Stimulated activated CD4-positive, alpha-beta T cell treated with anti-CD3 and anti-CD28 coated beads, Interleukin-4, amount 100 ng/mL, for 24 hours (primary cell): ENCODE measurements around the gene EPHX1.
"Not testable (repeated sequence)": the region's sequence is repeated elsewhere in the genome, so short reads cannot be mapped to it uniquely, and the experiment has no call there.

Source experiments
- DNase-seq: peaks from one replicate; pipeline ENCODE4 v3.0.0-alpha.2; 2020

The EPHX1 gene

DNA sequence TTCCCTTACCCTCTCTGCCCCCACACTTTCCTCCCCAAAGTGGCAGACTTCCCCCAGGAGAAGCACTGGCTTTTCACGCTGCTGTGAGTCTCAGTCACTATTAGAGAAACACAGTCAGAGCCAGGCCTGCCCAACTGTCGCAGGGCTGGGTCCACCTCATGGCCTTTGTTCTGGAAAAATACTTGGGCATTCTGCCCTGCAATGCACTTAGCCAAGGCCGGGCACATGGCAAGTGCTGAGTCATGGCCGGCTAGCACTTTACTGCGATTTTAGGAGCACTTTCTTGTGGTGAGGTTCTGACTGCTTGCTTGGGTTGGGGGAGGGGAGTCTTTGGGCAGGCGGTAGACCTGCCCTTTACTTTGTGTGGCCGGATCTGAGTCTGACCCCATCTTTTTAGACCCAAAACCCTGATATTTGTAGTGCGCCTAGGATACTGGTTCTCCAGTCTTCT lies 7.7 kb downstream of the EPHX1 start:
- no peak for DNase-seq

DNA sequence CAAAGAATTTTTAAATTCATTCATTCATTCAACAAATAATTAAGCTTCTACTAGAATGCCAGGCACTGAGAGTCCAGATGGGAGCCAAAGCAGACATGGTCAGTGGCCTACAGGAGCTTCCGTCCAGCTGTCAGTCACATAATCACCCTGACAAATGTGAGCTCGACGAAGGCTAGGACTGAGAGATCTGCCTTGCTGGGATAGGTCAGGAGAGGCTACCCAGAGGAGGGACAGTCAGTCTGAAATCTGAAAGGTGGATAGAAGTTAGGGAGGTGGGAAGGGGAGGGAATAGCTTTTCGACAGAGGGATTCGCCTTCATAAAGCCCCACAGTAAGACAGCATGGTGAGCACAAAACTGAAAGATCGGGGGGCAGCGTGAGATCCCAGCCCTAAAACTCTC lies 8.3 kb downstream of the EPHX1 start:
- no peak for DNase-seq

DNA sequence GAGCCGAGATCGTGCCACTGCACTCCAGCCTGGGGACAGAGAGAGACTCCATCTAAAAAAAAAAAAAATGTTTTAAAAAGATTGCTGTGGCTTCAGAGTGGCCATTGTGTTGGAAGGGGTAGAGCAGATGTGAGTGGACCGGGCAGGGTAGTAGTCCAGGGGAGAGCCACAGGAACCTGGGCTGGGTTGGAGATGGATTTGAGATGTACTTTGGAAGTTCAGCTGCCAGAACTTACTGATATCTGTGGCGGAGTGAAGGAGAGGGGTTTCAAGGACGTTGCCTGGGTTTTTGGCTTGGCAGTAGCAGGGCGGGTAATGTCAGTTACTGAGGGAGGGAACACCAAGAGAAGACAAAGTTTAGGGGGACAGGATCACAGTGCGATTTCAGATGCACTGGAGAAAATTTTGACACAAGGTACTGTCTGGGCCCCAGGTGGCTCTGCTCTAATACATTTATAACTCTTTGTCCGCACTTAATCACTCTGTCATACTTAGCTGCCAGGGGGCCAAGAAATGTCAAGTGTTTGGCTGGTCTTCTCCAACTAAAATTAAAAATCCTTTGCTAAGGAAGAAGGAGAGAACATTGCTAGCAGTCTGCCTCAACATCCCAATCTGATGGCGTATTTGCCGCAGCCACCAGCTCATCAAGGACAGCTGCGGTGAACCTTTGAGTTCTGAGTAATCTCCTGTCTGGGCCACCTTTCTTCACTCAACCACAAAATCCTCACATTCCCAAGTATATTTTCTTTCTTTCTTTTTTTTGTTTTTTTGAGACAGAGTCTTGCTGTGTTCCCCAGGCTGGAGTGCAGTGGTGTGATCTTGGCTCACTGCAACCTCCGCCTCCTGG lies 9.6 kb downstream of the EPHX1 start:
- no peak for DNase-seq

DNA sequence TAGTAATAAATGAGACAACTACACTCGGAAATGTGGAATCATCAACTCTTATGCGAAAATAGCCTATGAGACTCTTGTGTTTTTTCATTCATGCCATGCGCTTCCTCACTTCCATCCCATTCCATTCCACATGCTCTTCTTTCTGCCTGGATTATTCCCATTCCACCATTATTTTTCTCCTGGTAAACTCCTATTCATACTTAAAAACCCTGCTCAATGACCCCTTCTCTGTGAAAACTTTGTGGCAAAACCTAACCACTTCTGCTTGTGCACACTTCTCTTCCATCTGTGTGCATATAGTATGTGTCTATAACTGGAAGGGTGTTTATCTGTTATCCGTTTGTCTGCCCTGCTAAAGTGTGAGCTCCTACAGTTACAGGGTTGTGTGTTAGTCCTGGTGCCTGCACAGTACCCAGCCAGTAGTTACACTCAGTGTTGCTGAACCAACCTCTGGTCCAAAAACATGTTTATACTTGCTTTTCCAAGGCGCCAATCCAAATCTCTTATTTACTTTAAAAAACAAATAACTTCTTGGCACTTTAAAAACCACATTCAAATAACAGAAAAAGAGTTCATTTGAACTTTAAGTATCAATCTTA lies 10.7 kb downstream of the EPHX1 start:
- DNase-seq = no peak

DNA sequence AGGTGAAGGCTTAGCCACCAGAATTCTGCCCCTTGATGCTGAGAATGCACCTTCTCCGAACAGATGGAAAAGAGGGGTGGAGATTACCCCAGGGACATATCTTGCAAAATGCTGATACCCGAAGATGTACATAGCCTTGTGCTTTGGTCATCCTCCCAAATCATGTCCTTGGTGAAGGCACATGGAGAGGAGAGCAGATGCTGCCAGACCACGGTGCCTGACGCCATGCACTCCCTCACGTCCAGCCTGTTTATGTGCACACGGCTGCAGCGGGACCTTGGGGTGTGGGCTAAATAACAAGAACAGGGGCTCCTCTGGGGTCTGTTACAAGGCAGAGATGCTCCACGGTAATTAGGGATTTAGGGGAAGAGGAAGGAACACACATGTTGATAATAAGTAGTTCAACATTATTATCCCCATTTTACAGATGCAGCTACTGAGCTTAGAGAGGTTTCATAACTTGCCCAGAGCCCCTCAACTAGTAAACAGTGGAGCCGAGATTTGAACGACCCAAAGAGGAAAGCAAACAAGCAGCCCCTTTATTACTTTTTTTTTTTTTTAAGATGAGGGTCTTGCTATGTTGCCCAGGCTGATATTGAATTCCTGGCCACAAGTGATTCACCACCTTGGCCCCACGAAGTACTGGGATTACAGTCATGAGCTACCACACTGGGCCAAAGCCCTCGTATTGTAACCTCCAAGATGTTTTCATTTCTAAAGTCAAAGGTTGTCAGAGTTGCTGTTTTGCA lies 12.9 kb downstream of the EPHX1 start:
- no peak for DNase-seq

DNA sequence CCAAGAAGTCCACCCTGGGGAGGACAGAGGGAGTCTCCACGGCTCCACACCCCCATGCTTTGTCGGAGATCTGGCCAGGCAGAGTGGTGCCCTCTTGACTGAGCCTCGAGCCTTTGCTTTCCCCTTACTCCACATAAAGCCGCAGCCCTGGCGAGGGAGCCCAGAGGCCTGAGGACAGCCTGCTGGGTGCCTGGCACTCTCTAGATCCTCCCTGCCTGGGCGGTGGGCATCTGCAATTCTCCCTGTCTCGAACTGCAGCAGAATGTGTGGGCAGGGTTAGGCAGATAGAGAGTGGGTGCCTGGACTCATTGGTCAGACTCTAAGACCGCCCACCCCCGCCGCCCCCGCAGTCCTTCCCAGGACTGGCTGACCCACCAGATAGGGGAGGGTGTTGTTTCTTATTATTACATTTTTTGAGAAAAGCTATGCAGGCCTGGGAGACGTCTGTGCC lies 13.9 kb downstream of the EPHX1 start:
- no peak for DNase-seq

DNA sequence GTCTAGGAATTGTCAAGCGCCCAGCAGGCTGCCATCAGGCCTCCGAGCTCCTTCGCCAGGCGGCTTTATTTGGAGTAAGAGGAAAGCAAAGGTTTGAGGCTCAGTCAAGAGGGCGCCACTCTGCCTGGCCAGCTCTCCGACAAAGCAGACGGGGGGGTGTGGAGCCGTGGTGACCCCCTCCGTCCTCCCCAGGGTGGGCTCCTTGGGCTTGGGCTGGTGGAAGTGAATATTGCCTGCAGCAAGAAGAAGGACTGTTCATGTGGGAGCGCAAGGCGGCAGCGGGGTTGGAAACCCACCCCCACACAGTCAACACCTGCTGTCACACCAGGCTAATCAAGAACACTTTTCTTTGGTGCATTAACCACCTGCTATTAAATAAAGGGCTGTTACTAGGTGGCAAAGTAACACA lies 14.6 kb downstream of the EPHX1 start:
- DNase-seq = no peak

DNA sequence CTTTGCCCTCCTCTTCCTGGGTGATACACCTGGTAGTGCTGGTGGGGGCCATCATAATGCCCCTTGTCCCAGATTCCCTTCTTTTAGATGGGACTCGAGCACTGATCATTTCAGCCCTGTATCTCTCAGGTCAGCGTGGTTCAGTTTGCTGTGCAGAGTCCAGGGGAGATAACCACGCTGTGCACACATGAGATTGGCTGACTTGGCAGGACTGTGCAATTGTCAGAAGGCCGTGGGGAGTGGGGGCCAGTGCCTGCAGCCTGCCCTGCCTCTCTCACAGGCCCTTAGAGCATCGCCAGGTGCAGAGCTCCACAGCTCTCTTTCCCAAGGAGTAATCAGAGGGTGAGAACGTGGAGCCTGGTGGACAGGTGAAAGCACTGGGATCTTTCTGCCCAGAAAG lies 15.2 kb downstream of the EPHX1 start:
- DNase-seq = no peak

DNA sequence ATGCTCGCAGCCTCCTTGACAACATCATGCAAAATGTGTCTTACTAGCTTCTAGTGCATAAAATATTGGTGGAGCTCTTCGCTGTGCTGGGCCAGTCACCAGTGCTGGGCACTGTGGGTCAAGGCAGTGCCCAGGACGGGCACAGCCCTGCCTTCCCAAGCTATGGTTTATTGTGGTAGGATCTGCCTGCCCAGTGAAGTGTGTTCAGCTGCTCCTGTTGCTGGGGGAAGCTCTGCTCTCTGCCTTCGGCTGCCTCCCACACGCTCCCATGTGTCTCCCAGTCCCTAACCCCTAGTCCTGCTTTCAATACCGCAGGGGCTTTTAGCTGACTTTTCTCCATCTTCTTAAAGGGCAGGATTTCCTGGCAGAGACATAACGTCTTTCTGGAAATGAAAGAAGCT lies 15.7 kb downstream of the EPHX1 start:
- no peak for DNase-seq

DNA sequence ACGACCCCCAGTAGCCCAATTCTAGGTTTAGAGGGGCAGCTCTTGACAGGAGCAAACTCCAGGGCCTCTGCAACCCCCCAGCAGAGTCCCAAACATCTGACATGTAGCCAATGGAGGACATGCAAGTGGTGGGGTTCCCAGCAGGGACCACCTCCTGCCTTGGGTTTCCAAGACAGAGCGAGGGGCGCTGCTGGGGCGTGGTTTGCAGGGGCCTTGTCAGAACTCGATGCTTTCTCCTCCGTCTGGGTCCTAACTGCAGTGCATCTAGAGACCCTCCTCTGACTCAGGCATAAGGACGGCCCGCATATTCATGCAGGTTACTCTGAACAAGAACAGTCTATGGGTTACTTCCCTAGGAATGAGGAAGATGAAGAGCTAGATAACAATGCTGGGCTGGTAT lies 17.2 kb downstream of the EPHX1 start:
- DNase-seq = no peak

DNA sequence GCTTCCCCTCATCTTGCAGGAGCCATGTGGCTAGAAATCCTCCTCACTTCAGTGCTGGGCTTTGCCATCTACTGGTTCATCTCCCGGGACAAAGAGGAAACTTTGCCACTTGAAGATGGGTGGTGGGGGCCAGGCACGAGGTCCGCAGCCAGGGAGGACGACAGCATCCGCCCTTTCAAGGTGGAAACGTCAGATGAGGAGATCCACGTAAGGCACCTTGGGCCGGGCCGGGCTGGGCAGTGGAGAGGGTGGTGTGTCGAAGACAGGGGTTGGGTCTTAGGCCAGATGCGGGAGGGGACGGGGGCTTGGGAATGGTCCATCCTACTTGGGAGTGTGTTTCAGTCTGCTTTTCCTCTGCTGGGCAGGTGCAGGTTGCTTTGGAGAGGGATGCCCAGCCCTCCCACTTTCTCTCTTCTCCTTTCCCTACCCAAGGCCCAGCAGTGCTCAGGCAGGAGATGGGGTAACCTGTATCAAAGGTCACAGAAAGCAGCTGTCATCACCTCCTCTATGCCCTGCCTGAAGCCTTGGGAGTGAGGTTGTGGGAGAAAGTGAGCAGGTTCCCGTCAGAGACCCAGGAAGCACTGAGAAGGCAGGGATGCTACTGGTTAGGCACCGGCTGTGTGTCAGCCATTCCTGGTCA lies 18.9 kb downstream of the EPHX1 start:
- no peak for DNase-seq

DNA sequence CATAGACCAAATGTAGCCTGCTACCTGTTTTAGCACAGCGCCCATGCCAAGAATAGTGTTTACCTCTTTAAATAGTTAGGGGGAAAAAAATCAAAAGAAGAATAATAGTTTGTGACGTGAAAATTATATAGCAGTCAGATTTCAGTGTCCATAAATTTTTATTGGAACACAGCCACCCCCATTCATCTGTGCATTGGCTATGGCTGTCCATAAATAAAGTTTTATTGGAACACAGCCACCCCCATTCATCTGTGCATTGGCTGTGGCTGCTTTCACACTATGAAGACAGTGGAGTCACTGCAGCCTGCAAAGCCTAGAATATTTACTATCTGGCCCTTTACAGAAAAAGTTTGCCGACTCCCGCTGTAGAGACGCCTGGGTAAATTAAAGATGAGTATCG lies 20.9 kb downstream of the EPHX1 start:
- DNase-seq = no peak

DNA sequence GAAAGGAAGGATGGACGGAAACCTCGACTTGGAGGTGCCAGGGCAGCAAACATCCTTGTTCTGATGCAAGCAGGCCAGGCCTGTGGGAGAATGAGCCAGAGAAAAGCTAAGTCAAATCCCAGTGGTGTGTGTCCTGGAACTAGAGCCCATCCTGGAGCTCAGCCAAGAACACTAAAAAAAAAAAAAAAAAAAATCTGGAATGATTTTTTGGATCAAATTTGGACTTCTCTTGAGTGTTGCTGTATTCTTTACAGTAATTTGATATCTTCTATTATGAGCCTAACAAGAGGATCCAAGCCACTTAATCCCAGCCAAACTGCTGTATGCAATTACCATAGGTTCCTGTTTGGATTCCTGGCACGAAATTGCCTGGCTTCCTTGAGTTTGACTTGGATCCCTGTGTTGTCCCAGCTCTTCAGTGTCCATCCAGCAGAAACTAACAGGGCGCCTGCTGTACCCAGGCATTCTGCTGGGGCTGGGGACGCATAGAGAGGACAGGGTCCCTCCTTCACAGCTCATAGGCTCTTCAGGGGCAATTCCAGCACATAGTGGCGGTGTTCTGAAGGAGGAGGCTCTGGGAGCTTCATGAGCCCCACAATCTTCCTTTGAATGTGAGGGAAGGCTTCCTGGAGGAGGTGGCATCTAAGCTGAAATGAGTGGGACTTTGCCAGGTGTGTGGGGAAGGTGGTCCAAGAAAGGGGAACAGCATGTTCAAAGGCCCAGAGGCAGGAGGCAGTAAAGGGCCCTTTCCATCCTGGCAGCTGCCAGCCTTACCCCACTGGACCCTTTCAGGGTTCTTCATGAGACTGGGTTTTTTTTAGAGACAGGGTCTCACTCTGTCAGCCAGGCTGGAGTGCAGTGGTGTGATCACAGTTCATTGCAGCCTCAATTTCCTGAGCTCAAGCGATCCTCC lies 24.7 kb downstream of the EPHX1 start:
- no peak for DNase-seq

DNA sequence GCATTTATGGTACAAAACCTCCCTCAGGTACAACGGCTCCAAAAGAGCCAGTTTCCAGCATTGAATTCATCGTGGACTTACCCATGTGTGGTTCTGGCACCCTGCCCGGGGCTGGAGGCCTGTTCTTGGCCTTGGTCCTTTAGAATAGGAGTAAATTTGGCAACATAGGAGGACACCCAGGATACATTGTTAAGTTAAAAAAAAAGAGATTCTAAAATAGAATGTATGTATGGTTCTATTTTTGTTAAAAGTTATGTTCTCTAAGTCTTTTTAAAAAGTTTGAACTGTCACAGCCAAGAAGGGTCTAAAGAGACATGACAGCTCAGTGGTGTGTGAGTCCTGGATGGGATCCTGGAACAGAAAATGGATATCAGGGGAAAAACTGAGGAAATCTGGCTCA lies 25.9 kb downstream of the EPHX1 start:
- DNase-seq = no peak

DNA sequence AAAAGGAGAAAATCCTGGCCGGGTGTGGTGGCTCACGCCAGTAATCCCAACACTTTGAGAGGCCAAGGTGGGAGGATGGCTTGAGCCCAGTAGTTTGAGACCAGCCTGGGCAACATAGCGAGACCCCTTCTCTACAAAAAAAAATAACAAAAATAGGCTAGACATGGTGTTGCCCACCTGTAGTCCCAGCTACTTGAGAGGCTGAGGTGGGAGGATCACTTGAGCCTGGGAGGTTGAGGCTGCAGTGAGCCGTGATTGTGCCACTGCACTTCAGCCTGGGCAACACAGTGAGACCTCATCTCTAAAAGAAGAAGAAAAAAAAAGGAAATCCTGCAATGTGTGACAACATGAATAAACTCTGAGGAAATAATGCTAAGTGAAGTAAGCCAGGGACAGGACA lies 26.4 kb downstream of the EPHX1 start:
- not testable (repeated sequence) for DNase-seq

DNA sequence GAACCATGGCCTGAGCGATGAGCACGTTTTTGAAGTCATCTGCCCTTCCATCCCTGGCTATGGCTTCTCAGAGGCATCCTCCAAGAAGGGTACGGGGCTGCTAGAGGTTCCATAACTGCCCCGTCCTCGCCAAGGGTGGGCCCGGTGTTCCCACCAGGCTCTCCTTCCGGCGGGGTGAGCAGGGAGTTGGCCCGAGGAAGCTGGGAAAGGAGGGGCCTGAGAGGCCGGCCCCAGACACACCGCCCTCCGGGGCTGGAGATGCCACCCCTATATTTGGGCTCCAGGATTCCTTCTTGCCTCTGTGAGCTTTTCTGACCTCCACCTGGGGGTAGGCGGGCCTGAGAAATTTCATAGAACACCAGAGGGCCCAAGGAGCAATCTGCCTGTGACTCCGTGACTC lies 28.9 kb downstream of the EPHX1 start:
- no peak for DNase-seq

DNA sequence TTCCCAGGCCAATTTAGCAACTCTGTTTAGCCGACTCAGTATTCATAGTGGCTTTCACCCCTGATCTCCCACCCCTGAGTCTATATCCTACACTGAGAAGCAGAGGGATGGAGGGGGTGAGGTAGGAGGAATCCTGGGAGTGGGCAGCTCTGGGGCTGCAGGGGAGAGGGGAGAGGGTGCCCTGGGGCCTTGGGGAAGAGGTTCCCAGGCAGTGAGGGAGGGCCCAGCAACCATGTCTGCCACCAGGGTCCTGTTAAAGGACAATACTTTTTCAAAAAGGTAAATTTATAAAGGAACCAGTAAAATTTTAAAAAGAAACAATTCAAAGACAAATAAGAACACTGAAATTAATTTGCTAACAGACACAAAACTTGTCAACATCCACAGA lies 30.3 kb downstream of the EPHX1 start:
- no peak for DNase-seq

DNA sequence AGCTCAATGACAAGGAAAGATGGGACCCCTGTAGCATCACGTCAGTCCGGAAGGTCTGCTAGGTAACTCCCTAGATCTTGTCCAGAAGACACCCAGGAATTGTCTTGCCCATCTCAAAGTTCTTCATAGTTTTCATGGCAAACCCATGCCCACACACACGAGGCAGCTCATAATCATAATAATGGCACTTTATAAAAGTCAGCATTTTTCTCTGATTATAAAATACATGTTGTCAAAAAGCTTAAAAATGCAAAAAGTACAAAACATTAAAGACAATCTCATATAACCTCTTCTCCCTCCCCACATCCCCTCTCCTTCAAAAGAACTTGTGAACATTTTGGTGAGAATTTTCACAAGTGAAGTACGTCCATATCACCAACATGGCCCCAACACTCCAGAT lies 30.8 kb downstream of the EPHX1 start:
- DNase-seq = no peak

DNA sequence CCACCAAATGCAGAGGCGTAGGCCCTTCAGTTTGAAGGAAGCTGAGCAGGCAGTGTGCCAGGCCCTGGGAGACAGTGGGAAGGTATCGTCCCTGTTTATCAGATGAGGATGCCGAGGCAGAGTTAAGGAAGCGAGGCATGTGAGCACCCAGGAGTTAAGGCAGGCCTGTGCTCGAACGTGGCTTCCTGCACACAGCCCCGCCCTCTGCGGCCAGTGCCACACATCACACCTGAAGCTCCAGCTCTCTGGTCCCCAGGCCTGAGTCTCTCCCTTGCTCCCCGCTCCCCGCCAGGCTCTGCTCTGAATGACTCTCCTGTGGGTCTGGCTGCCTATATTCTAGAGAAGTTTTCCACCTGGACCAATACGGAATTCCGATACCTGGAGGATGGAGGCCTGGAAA lies 32.1 kb downstream of the EPHX1 start:
- DNase-seq = no peak

DNA sequence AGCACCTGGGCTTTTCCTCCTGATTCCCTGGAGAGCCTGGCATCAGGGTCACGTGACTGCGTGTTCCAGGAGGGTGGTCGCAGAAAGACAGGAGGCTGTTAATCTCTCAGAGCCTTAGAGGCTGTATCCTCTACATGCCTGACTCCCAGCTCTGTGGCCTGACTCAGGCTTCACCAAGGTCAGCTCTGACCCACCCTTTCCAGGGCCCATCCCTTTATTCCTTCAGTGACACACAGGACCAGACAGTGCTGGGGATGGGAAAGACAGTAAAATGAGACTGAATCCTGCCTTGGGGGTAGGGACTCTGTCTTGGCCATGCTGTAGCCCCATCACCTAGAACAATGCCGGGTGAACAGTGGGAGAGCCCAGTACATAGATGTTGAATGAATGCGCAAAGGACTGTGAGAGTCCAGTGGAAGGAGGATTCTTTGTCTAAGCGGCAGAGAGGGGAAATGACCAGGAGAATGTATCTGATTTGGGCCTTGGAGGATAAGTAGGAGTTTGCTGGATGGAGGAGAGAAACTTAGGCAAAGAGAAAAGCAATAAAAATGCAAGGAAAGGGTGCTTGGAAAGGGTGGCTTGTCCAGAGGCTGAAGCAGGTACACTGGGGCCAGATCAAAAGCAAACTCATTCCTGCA lies 33.0 kb downstream of the EPHX1 start:
- no peak for DNase-seq

DNA sequence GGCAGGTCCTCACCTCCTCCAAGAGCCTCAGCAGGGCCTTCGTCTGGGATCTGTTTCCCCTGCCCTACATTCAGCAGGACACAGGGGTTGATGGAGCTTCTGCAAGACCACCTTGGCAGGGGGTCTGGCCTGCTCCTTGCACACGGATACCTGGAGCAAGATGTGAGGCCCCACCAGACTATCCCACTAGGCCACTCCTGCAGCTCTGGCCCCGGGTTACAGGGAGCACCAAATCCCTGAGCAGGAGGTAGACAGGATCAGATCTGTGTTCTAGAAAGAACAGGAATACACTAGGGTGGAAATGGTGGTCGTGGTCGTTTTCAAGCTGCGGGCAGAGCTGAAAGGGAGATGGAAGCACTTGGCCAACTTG lies 33.5 kb downstream of the EPHX1 start:
- DNase-seq = no peak
